ENCODE data around the gene MCM3AP. TPM values are rescaled to one million over a fixed set of nuclear protein-coding genes. Genes with fewer than 3 reads are reported as not detected.

Gene MCM3AP
- total RNA-seq, 1 experiment from 2014 or later, result 57.8 TPM

GRCh38 chr21:46325073-46325912 is 39.9 kb upstream of the MCM3AP start:
- Histone ChIP-seq H4K20me1 (ENCODE audit: insufficient read depth) (no peaks in the 10 kb centered on the region), H2AFZ (peak overlapping the region; percentile 90), H3F3A (ENCODE audit: insufficient read depth, low read depth) (peaks cover 8% of the 10 kb centered on the region; the same call in 1 of the 2 replicates), H3K4me3 (peak overlapping the region; percentile 71), H3K36me3 (ENCODE audit: low read depth) (no peaks in the 10 kb centered on the region), H3K4me2 (peak overlapping the region; percentile 99), H3K9me2 (ENCODE audit: insufficient read depth) (no peaks in the 10 kb centered on the region), H3K27ac (peak overlapping the region; percentile 37; the same call in 1 of the 2 replicates), H3K4me1 (replicated peaks; ENCODE audit: insufficient read depth) (peaks cover 16% of the 10 kb centered on the region), H3K27me3 (ENCODE audit: insufficient read depth, low read depth) (no peaks in the 10 kb centered on the region), H3K9me3 (ENCODE audit: insufficient read depth, low read depth) (no peaks in the 10 kb centered on the region), H3K79me2 (ENCODE audit: low read depth) (peaks cover 65% of the 10 kb centered on the region)
- CTCF ChIA-PET, result interaction anchor here (0.7 to 1.4 kb wide), 3 partner anchors 13 to 182 kb away, joined by 3 to 5 read pairs (median 4); no protein-coding TSS in a partner anchor
- BruUV-seq (replicated peaks), result no TSS peak
- intact Hi-C loops (cut with micrococcal nuclease; ENCODE audit: unreplicated experiment), result no loop called here
- POLR2A ChIA-PET (ENCODE audit: unreplicated experiment), result no interaction called here
- DNase-seq, result peak in 1 of 2 experiments; percentile 42
- no peak; the same call in 1 of the 2 replicates for TF ChIP-seq CTCF (conservative IDR thresholded peaks at IDR 0.05)
- no peak for TF ChIP-seq EZH2 (IDR thresholded peaks at IDR 0.05; ENCODE audit: low read depth)

- Histone ChIP-seq H4K20me1 (ENCODE audit: insufficient read depth) (no peaks in the 10 kb centered on the region), H3K9me2 (ENCODE audit: insufficient read depth) (no peaks in the 10 kb centered on the region), H3F3A (ENCODE audit: insufficient read depth, low read depth) (peaks cover 8% of the 10 kb centered on the region; the same call in 1 of the 2 replicates), H3K27ac (peak overlapping the region; percentile 80), H3K27me3 (ENCODE audit: insufficient read depth, low read depth) (no peaks in the 10 kb centered on the region), H3K36me3 (ENCODE audit: low read depth) (no peaks in the 10 kb centered on the region), H3K9me3 (ENCODE audit: insufficient read depth, low read depth) (no peaks in the 10 kb centered on the region), H3K4me2 (peak overlapping the region; percentile 99), H3K4me3 (peak overlapping the region; percentile 98), H3K4me1 (replicated peaks; ENCODE audit: insufficient read depth) (peaks cover 16% of the 10 kb centered on the region), H3K79me2 (ENCODE audit: low read depth) (peaks cover 62% of the 10 kb centered on the region), H2AFZ (peak overlapping the region; percentile 96)
- DNase-seq, result peak; percentile 47 to 81
- no TSS peak for BruUV-seq (replicated peaks)
- CTCF ChIA-PET, result interaction anchor here (0.7 kb wide), 1 partner anchor 51 kb away, joined by 3 read pairs; no protein-coding TSS in a partner anchor
- TF ChIP-seq CTCF (conservative IDR thresholded peaks at IDR 0.05) (no peak), EZH2 (IDR thresholded peaks at IDR 0.05; ENCODE audit: low read depth) (no peak)
- POLR2A ChIA-PET (ENCODE audit: unreplicated experiment), result no interaction called here
- intact Hi-C loops (cut with micrococcal nuclease; ENCODE audit: unreplicated experiment), result loop anchor here (1.0 kb wide), 1 partner anchor 38 kb away; the partner anchor contains the start of gene YBEY
These were observed 39.1 kb upstream of the MCM3AP start for GRCh38 chr21:46324390-46325072.

GRCh38 chr21:46323710-46324389 is 38.4 kb upstream of the MCM3AP start, which contains the start of the genes C21orf58 and PCNT:
C21orf58 (minus strand) TSS chr21:46323870; CDS start chr21:46322738, 1,132 bp downstream.
PCNT (plus strand) TSS chr21:46324156; CDS start chr21:46324229, 73 bp downstream.
- Histone ChIP-seq H3K4me2 (peak within 1 kb of the TSS; percentile 99), H3K9me3 (ENCODE audit: insufficient read depth, low read depth) (no peaks in the 10 kb centered on the region), H3K4me3 (peak within 1 kb of the TSS; percentile 98), H3K36me3 (ENCODE audit: low read depth) (no peaks in the 10 kb centered on the region), H3K4me1 (replicated peaks; ENCODE audit: insufficient read depth) (peaks cover 16% of the 10 kb centered on the region), H3F3A (ENCODE audit: insufficient read depth, low read depth) (peaks cover 8% of the 10 kb centered on the region; the same call in 1 of the 2 replicates), H2AFZ (peak within 1 kb of the TSS; percentile 96), H3K27me3 (ENCODE audit: insufficient read depth, low read depth) (no peaks in the 10 kb centered on the region), H3K9me2 (ENCODE audit: insufficient read depth) (no peaks in the 10 kb centered on the region), H3K79me2 (ENCODE audit: low read depth) (peaks cover 59% of the 10 kb centered on the region), H4K20me1 (ENCODE audit: insufficient read depth) (no peaks in the 10 kb centered on the region), H3K27ac (peak within 1 kb of the TSS; percentile 80)
- intact Hi-C loops (cut with micrococcal nuclease; ENCODE audit: unreplicated experiment), result loop anchor here (1.0 kb wide), 1 partner anchor 38 kb away; the partner anchor contains the start of gene YBEY
- ChIA-PET CTCF (no interaction called here), POLR2A (ENCODE audit: unreplicated experiment) (no interaction called here)
- BruUV-seq (replicated peaks), result no TSS peak
- TF ChIP-seq CTCF (conservative IDR thresholded peaks at IDR 0.05) (no peak), EZH2 (IDR thresholded peaks at IDR 0.05; ENCODE audit: low read depth) (no peak)
- DNase-seq, result peak; percentile 86 to 96
